Stimulated activated CD8-positive, alpha-beta memory T cell treated with anti-CD3 and anti-CD28 coated beads, Interleukin-4, amount 100 ng/mL, for 24 hours (primary cell): ENCODE measurements around the gene SLC29A1.
"Not testable (repeated sequence)": the region's sequence is repeated elsewhere in the genome, so short reads cannot be mapped to it uniquely, and the experiment has no call there.

ENCODE experiments used
- DNase-seq: peaks from one replicate; pipeline ENCODE4 v3.0.0-alpha.2; 2020; ENCODE audit warnings: low read depth

The SLC29A1 gene

GRCh38 chr6:44194326-44194725, 29.1 kb upstream of the SLC29A1 start:
- DNase-seq: no peak

DNA sequence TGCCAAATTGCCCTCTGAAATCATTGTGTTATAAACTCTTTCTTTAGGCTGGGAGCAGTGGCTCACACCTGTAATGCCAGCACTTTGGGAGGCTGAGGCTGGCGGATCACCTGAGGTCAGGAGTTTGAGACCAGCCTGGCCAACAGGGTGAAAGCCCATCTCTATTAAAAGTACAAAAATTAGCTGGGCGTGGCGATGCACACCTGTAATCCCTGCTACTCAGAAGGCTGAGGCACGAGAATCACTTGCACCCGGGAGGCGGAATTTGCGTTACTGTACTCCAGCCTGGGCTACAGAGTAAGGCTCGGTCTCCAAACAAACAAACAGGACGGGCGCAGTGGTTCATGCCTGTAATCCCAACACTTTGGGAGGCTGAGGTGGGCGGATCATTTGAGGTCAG, 27.0 kb upstream of the SLC29A1 start:
- DNase-seq: not testable (repeated sequence)

GRCh38 chr6:44198684-44199083, 24.7 kb upstream of the SLC29A1 start:
- DNase-seq: no peak

GRCh38 chr6:44199883-44200282, 23.5 kb upstream of the SLC29A1 start:
- DNase-seq: no peak

DNA sequence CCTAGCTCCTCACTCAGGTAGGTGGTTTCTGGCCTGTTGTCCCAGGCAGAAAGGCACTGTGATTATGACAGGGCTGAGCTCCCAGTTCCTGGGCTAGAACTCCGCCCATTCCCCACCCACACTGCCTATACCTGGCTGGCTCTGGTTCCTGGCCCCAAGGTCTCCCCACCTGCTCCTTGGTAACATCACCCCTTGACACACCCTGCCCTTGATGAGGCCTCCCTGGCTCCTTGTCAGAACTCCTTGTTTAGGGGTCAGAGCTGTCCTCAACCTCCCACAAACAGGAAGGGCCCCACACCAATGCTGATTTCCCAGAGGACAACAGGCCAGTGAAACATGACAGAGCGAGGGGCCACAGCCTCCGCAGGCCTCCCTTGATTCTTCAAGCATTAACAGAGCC, 22.2 kb upstream of the SLC29A1 start:
- no peak for DNase-seq

- DNase-seq: no peak
Measured at GRCh38 chr6:44201638-44202303, 21.6 kb upstream of the SLC29A1 start.

- DNase-seq: no peak
Measured at GRCh38 chr6:44202332-44202971, 20.9 kb upstream of the SLC29A1 start.

DNA sequence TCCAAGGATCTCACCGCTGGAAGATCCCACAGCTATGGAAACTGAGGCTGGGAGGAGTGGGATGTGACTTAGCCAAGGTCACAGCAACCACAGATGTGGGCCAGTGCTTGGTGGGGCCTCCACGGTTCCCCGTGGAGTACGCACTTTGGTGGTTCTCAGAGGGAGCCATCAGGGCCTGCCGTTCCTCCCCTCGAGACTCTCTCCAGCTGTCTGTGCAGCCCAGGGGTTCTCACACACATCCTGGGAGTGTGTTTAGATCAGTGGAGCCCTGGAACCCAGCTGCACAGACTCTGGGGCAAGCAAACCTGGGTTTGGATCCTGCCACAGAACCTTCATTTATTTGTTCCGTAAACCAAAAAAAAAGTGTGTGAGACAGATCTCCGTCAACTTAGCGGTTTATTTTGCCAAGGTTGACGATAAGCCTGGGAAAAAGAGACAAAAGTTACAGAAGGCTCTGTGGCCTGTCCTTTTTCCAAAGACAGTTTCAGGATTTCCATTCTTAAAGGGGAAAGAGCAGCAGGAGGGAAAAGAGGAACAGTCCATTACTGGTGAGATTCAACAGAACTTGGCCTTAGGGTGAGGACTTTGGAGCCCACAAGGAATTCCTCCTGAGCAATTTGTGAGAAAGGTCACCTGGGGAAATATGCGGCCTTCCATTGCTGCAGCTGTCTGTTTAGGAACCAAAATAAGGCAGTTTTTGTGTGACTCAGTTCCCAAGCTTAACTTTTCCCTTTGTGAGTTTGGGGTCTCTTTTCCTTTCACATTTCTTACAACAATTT, 20.2 kb upstream of the SLC29A1 start:
- no peak for DNase-seq

DNA sequence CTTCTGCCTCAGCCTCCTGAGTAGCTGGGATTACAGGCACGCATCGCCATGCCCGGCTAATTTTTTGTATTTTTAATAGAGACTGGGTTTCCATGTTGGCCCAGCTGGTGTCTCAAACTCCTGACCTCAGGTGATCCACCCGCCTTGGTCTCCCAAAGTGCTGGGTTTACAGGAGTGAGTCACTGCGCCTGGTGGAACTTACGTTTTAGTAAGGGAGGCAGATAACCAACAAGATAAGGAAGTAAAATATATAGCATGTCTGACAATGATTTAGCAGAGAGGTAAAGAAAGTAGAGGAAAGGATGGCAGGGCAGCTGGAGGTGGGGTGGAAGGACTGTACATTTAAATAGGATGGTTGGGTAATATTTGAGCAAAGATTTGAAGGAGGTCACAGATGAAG, 19.4 kb upstream of the SLC29A1 start:
- no peak for DNase-seq

- no peak for DNase-seq
Measured at GRCh38 chr6:44207966-44208365, 15.4 kb upstream of the SLC29A1 start.

GRCh38 chr6:44211284-44211683, 12.1 kb upstream of the SLC29A1 start:
- no peak for DNase-seq

- no peak for DNase-seq
Measured at GRCh38 chr6:44214307-44214706, 9.1 kb upstream of the SLC29A1 start.

GRCh38 chr6:44216677-44217331, 6.6 kb upstream of the SLC29A1 start, which contains the start of gene MYMX:
Gene MYMX (plus strand): TSS chr6:44216926. CDS start chr6:44217472, 546 bp downstream.
- no peak for DNase-seq

GRCh38 chr6:44217332-44218143, 5.9 kb upstream of the SLC29A1 start:
- no peak for DNase-seq

- DNase-seq: no peak
Measured at GRCh38 chr6:44219053-44219814, 4.2 kb upstream of the SLC29A1 start.

- DNase-seq: no peak
Measured at GRCh38 chr6:44219815-44220784, 3.3 kb upstream of the SLC29A1 start.

GRCh38 chr6:44220913-44221290, 2.5 kb upstream of the SLC29A1 start:
- no peak for DNase-seq

DNA sequence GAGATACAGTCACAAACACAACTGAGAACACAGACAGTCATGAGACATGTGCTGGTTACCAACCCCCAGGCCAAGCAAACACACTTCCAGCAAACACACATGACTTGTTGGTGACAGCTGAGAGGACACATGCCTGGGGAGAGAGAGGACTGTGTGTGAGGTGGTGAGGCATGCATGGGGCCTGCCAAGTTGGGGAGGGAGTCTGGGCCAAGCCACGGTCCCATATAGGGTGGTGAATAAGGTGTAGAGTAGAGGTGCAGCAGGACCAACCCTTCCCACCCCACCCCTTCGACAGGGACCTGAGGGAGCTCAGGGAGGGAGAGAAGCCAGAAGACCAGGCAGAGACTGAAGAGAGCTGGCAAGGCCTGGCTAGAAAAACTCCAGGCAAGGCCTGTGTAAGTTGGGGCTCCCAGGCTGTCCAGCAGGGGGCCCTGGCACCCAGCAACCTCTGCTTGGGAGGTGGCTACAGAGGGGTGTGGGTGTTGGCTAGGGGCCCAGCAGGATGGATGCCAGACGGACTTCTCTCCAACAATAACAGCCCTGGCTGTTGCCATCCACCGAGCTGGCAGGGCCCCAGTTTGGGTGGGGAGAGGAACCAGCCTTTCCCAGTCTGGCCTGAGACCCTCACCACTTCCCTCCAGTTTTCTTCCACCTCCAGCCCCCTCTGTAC, 2.0 kb upstream of the SLC29A1 start:
- DNase-seq: peak; percentile 52

- DNase-seq: no peak
Measured at GRCh38 chr6:44221961-44222335, 1.4 kb upstream of the SLC29A1 start.
